Measurements from ENCODE around the gene HNRNPF.
A peak's percentile ranks its signal among the peaks of the same experiment; 100 is the strongest.
"Not testable (repeated sequence)": the region's sequence is repeated elsewhere in the genome, so short reads cannot be mapped to it uniquely, and the experiment has no call there.

HNRNPF gene

DNA sequence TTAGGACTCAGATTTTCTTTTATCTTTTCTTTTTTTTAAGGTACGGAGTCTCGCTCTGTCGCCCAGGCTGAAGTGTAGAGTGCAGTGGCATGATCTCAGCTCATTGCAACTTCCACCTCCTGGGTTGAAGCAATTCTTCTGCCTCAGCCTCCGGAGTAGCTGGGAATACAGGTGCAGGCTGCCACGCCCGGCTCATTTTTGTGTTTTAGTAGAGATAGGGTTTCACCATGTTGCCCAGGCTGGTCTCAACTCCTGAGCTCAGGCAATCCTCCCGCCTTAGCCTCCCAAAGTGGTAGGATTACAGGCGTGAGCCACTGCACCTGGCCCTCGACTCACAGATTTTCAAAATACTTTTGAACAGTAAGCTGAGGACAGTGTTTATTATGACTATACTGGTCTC, 45.0 kb upstream of the HNRNPF start:
- H3K4me3 ChIP-seq (ENCODE audit: low read depth, low read length); H3K27ac ChIP-seq (ENCODE audit: extremely low read depth, low read depth, low read length); H3K9me3 ChIP-seq (ENCODE audit: control insufficient read depth, insufficient read depth, low read depth, low read length); H3K4me1 ChIP-seq (ENCODE audit: control insufficient read depth, insufficient read depth, low read length); CTCF ChIA-PET; H3K36me3 ChIP-seq (ENCODE audit: control insufficient read depth in 2 of 2, insufficient read depth in 1 of 2, low read length in 2 of 2): not testable (repeated sequence)
- peak; percentile 47; the same call in 1 of the 2 replicates for TF ChIP-seq KLF7 (tag by site-specific recombination; IDR thresholded peaks at IDR 0.05; ENCODE audit: borderline replicate concordance)
- TF ChIP-seq ZNF394 (tag by site-specific recombination; IDR thresholded peaks at IDR 0.05; ENCODE audit: borderline replicate concordance): peak; percentile 70; the same call in 1 of the 2 replicates
- TF ChIP-seq KLF1 (tag by site-specific recombination; IDR thresholded peaks at IDR 0.05): peak; percentile 68
- TF ChIP-seq OSR2 (tag by site-specific recombination; IDR thresholded peaks at IDR 0.05): peak; percentile 76
- TF ChIP-seq, protein P1, sequence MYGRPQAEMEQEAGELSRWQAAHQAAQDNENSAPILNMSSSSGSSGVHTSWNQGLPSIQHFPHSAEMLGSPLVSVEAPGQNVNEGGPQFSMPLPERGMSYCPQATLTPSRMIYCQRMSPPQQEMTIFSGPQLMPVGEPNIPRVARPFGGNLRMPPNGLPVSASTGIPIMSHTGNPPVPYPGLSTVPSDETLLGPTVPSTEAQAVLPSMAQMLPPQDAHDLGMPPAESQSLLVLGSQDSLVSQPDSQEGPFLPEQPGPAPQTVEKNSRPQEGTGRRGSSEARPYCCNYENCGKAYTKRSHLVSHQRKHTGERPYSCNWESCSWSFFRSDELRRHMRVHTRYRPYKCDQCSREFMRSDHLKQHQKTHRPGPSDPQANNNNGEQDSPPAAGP (tag by site-specific recombination; IDR thresholded peaks at IDR 0.05): peak; percentile 66
- TF ChIP-seq ZBTB17 (tag by site-specific recombination; IDR thresholded peaks at IDR 0.05): peak; percentile 33; the same call in 1 of the 2 replicates
- POLR2A ChIA-PET: interaction anchor here (1.1 kb wide), 1 partner anchor 21 kb away, joined by 5 read pairs; no protein-coding TSS in a partner anchor

DNA sequence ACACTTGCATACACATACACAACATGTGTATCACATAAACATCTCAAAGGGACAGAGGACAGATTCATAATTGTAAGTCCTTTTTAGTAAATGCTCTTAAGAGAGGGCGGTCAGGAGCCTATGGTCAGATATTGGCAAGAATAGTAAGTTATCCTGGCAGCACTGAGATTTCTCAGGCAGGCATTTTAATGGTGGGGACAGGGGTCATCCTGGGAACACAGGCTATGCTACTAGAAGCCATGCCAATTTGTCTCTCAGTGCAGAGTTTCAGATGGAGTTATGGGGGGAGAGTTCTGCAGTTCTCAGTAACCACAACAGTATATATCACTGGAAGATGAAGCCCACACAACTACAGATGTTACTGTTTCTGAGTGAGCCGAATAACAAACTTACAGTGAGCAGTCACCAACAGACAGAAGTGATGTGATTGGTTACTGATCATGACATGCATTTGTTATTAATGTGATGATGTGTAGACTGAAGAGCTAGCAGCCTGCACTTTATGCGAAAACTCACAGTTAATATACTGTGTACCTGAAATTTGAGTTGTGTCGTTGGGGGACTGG, 44.4 kb upstream of the HNRNPF start:
- TF ChIP-seq, protein P2, sequence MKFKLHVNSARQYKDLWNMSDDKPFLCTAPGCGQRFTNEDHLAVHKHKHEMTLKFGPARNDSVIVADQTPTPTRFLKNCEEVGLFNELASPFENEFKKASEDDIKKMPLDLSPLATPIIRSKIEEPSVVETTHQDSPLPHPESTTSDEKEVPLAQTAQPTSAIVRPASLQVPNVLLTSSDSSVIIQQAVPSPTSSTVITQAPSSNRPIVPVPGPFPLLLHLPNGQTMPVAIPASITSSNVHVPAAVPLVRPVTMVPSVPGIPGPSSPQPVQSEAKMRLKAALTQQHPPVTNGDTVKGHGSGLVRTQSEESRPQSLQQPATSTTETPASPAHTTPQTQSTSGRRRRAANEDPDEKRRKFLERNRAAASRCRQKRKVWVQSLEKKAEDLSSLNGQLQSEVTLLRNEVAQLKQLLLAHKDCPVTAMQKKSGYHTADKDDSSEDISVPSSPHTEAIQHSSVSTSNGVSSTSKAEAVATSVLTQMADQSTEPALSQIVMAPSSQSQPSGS (tag by site-specific recombination; IDR thresholded peaks at IDR 0.05; ENCODE audit: low read depth): no peak
- TF ChIP-seq ZNF350 (tag by site-specific recombination; IDR thresholded peaks at IDR 0.05) (no peak), WT1 (tag by site-specific recombination; IDR thresholded peaks at IDR 0.05) (no peak), ZBTB8A (tag by site-specific recombination; IDR thresholded peaks at IDR 0.05) (no peak)
- CTCF ChIA-PET: interaction anchor here (0.5 kb wide), 1 partner anchor 161 kb away, joined by 3 read pairs; no protein-coding TSS in a partner anchor
- no peak overlapping the region for H3K4me3 ChIP-seq (ENCODE audit: low read depth, low read length)

DNA sequence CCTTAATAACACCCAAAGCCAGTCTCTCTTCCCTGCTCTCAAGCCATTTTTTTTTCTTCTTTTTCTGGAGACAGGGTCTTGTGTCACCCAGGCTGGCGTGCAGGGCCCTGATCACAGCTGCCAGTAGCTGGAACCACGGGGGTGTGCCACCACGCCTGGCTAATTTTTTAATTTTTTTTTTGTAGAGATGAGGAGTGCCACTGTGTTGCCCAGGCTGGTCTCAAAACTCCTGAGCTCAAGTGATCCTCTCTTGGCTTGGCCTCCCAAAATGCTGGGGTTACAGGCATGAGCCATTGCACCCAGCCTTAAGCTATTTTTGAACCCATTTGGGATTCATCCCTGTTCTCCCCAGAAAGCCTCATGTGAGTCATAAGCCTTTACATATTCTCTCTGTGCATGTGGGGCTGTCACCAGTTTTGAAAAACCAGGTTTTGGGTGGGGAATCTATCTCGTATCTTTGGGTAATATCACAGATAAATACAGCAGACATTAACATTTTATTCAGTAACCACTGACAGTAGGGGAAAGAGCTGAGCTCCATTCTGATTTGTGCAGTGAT, 43.4 kb upstream of the HNRNPF start:
- CTCF ChIA-PET: interaction anchor here (0.6 to 0.7 kb wide), 3 partner anchors 45 to 220 kb away, joined by 3 to 5 read pairs (median 3); no protein-coding TSS in a partner anchor
- no peak overlapping the region for H3K4me3 ChIP-seq (ENCODE audit: low read depth, low read length)
- TF ChIP-seq ZNF48 (tag by site-specific recombination; IDR thresholded peaks at IDR 0.05) (no peak), ZNF596 (tag by site-specific recombination; IDR thresholded peaks at IDR 0.05) (no peak), ZNF791 (tag by site-specific recombination; IDR thresholded peaks at IDR 0.05) (no peak), ZNF654 (tag by site-specific recombination; IDR thresholded peaks at IDR 0.05; ENCODE audit: low read depth) (no peak), ZNF623 (tag by site-specific recombination; IDR thresholded peaks at IDR 0.05) (no peak), KLF9 (tag by site-specific recombination; IDR thresholded peaks at IDR 0.05; ENCODE audit: low read depth) (no peak), KLF7 (tag by site-specific recombination; IDR thresholded peaks at IDR 0.05; ENCODE audit: borderline replicate concordance) (no peak), ZNF558 (tag by site-specific recombination; IDR thresholded peaks at IDR 0.05) (no peak), ZNF10 (tag by site-specific recombination; IDR thresholded peaks at IDR 0.05) (no peak), ZXDB (tag by site-specific recombination; IDR thresholded peaks at IDR 0.05) (no peak), ZNF16 (tag by site-specific recombination; IDR thresholded peaks at IDR 0.05; ENCODE audit: low read depth) (no peak), ZNF423 (tag by site-specific recombination; IDR thresholded peaks at IDR 0.05) (no peak), ZNF404 (tag by site-specific recombination; IDR thresholded peaks at IDR 0.05) (no peak), ZNF549 (tag by site-specific recombination; IDR thresholded peaks at IDR 0.05) (no peak)
- TF ChIP-seq, protein P3, sequence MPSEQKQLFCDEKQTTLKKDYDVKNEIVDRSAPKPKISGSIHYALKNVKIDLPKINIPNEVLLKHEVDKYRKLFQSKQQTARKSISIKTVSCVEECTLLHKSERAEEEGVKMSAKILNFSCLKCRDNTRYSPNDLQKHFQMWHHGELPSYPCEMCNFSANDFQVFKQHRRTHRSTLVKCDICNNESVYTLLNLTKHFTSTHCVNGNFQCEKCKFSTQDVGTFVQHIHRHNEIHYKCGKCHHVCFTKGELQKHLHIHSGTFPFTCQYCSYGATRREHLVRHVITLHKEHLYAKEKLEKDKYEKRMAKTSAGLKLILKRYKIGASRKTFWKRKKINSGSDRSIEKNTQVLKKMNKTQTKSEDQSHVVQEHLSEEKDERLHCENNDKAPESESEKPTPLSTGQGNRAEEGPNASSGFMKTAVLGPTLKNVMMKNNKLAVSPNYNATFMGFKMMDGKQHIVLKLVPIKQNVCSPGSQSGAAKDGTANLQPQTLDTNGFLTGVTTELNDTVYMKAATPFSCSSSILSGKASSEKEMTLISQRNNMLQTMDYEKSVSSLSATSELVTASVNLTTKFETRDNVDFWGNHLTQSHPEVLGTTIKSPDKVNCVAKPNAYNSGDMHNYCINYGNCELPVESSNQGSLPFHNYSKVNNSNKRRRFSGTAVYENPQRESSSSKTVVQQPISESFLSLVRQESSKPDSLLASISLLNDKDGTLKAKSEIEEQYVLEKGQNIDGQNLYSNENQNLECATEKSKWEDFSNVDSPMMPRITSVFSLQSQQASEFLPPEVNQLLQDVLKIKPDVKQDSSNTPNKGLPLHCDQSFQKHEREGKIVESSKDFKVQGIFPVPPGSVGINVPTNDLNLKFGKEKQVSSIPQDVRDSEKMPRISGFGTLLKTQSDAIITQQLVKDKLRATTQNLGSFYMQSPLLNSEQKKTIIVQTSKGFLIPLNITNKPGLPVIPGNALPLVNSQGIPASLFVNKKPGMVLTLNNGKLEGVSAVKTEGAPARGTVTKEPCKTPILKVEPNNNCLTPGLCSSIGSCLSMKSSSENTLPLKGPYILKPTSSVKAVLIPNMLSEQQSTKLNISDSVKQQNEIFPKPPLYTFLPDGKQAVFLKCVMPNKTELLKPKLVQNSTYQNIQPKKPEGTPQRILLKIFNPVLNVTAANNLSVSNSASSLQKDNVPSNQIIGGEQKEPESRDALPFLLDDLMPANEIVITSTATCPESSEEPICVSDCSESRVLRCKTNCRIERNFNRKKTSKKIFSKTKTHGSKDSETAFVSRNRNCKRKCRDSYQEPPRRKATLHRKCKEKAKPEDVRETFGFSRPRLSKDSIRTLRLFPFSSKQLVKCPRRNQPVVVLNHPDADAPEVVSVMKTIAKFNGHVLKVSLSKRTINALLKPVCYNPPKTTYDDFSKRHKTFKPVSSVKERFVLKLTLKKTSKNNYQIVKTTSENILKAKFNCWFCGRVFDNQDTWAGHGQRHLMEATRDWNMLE (tag by site-specific recombination; conservative IDR thresholded peaks at IDR 0.05; ENCODE audit: low read depth): no peak
- no peaks in the 10 kb centered on the region for H3K4me1 ChIP-seq (ENCODE audit: control insufficient read depth, insufficient read depth, low read length)
- no peaks in the 10 kb centered on the region for H3K36me3 ChIP-seq (ENCODE audit: control insufficient read depth in 2 of 2, insufficient read depth in 1 of 2, low read length in 2 of 2)
- H3K9me3 ChIP-seq (ENCODE audit: control insufficient read depth, insufficient read depth, low read depth, low read length): no peaks in the 10 kb centered on the region
- H3K27ac ChIP-seq (ENCODE audit: extremely low read depth, low read depth, low read length): no peak overlapping the region
- POLR2A ChIA-PET: interaction anchor here (1.1 kb wide), 1 partner anchor 15 kb away, joined by 3 read pairs; the partner anchor contains the start of gene ZNF487

More for the DNA sequence above, 44.4 kb upstream of the HNRNPF start:
- Histone ChIP-seq H3K27ac (ENCODE audit: extremely low read depth, low read depth, low read length) (no peak overlapping the region), H3K36me3 (ENCODE audit: control insufficient read depth in 2 of 2, insufficient read depth in 1 of 2, low read length in 2 of 2) (no peaks in the 10 kb centered on the region), H3K9me3 (ENCODE audit: control insufficient read depth, insufficient read depth, low read depth, low read length) (no peaks in the 10 kb centered on the region), H3K4me1 (ENCODE audit: control insufficient read depth, insufficient read depth, low read length) (no peaks in the 10 kb centered on the region)
- POLR2A ChIA-PET: interaction anchor here (1.1 kb wide), 2 partner anchors 16 to 20 kb away, joined by 3 to 5 read pairs; partner anchors contain the start of gene ZNF487

All from HEK293 (cell line).